Neutrophil (primary cell): ENCODE data around the gene OAS3.
"Not testable (repeated sequence)": the region's sequence is repeated elsewhere in the genome, so short reads cannot be mapped to it uniquely, and the experiment has no call there.

ENCODE experiments used
- H3K27ac ChIP-seq: fragments of 200-600 bp; sonication (generic); 2 replicates; pipeline ENCODE4 v1.5.1; 2016; ENCODE audit warnings: mild to moderate bottlenecking, moderate library complexity
- H3K27me3 ChIP-seq: fragments of 200-600 bp; sonication (generic); 2 replicates; pipeline ENCODE4 v1.6.0; 2016; ENCODE audit warnings: mild to moderate bottlenecking
- H3K36me3 ChIP-seq: fragments of 200-600 bp; sonication (generic); 2 replicates; pipeline ENCODE4 v1.5.1; 2017
- H3K4me1 ChIP-seq, 2 experiments: fragments of 200-600 bp in 1 of 2; sonication (generic) in 1 of 2; 1 replicate in 1 of 2; 2 replicates in 1 of 2; pipeline versions ENCODE4 v1.5.1 to v1.6.1; 2013 to 2016; ENCODE audit warnings: low read depth in 1 of 2, low read length in 1 of 2, mild to moderate bottlenecking in 1 of 2, moderate library complexity in 1 of 2; ENCODE audit not compliant: control insufficient read depth in 1 of 2, insufficient read depth in 1 of 2
- H3K4me3 ChIP-seq, 2 experiments: fragments of 200-600 bp in 1 of 2; sonication (generic) in 1 of 2; 1 replicate in 1 of 2; 2 replicates in 1 of 2; pipeline ENCODE4 v1.5.1; 2013 to 2016; ENCODE audit warnings: low read depth in 1 of 2, low read length in 1 of 2, mild to moderate bottlenecking in 1 of 2, moderate library complexity in 1 of 2
- H3K9me3 ChIP-seq: fragments of 200-600 bp; sonication (generic); 2 replicates; pipeline ENCODE4 v1.5.1; 2016
- TF ChIP-seq, protein P1 (sequence below): fragments of 200-600 bp; sonication (generic); IDR thresholded peaks from 2 replicates; pipeline ENCODE4 v1.5.1; 2016; ENCODE audit warnings: antibody characterized with exemption

OAS3 gene

DNA sequence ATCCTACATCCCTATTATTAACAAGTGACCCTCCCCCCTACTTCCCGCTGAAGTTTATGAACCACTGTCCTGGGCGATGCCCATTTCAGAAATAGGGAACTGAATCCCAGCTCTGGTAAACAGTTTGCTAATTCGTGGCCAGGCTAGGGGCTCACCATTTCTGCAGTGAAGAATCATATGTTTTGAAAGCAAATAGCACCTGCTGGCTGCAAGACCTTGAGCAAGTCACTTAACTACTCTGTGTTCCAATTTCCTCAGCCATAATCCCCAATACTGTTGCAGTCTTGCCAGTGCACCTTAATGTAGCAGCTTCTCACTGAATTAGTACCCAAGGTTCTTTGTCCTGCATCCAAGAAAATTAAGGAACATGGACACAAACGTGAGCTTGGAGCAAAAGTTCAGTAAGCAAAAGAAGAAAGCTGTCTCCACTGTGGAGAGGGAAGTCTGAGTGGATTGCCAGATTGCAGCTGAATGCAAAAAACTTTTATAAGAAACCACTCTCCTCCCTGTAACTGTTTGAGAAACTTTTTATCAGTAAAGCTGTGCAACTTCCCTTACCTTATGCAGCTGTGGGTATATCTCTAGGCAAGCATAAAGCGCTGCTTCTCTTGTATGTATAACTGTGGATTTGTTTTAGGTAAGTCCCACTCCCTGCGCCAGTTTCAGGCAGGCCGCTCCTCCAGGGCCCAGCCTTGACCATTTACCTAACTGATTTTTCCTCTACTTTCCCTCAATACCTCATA, 30.7 kb upstream of the OAS3 start:
- Histone ChIP-seq H3K36me3 (no peaks in the 10 kb centered on the region), H3K4me3 (peak overlapping the region; percentile 8 to 39), H3K4me1 (peaks cover 5 to 17% of the 10 kb centered on the region in 2 experiments), H3K27ac (peak overlapping the region; percentile 34), H3K9me3 (no peaks in the 10 kb centered on the region), H3K27me3 (no peaks in the 10 kb centered on the region)
- TF ChIP-seq, protein P1, sequence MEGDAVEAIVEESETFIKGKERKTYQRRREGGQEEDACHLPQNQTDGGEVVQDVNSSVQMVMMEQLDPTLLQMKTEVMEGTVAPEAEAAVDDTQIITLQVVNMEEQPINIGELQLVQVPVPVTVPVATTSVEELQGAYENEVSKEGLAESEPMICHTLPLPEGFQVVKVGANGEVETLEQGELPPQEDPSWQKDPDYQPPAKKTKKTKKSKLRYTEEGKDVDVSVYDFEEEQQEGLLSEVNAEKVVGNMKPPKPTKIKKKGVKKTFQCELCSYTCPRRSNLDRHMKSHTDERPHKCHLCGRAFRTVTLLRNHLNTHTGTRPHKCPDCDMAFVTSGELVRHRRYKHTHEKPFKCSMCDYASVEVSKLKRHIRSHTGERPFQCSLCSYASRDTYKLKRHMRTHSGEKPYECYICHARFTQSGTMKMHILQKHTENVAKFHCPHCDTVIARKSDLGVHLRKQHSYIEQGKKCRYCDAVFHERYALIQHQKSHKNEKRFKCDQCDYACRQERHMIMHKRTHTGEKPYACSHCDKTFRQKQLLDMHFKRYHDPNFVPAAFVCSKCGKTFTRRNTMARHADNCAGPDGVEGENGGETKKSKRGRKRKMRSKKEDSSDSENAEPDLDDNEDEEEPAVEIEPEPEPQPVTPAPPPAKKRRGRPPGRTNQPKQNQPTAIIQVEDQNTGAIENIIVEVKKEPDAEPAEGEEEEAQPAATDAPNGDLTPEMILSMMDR = no peak

DNA sequence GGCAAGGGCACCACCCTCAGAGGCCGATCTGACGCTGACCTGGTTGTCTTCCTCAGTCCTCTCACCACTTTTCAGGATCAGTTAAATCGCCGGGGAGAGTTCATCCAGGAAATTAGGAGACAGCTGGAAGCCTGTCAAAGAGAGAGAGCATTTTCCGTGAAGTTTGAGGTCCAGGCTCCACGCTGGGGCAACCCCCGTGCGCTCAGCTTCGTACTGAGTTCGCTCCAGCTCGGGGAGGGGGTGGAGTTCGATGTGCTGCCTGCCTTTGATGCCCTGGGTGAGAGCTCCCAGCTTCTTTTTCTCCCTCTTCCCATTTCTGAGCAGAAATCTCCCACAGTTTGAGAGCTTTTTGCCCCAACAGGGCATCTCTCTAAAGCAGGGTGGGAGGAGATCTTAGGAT, 29.7 kb upstream of the OAS3 start:
- H3K9me3 ChIP-seq = no peaks in the 10 kb centered on the region
- H3K27me3 ChIP-seq = no peaks in the 10 kb centered on the region
- H3K36me3 ChIP-seq = no peaks in the 10 kb centered on the region
- H3K4me3 ChIP-seq = no peak overlapping the region
- TF ChIP-seq, protein P1 = no peak
- peaks cover 5 to 16% of the 10 kb centered on the region in 2 experiments for H3K4me1 ChIP-seq
- no peak overlapping the region for H3K27ac ChIP-seq

DNA sequence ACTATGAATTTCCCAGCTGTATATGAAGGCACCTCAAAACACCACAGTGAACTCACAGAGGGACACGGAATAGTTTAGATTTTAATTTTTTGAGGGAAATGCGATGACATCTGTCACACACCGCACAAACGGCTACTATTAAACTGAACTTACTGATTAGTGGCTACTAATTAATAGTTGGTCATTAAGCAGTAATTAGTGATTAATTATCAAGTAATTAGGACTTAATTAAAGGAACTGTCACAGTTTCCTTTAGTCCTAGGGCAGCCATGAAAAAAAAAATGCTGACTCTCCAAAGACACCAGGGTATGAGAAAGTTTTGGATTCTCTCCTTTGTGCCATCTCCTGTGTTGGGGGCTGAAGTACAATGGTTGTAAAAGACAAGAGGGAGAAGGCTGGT, 28.6 kb upstream of the OAS3 start:
- Histone ChIP-seq H3K4me1 (peaks cover 5 to 16% of the 10 kb centered on the region in 2 experiments), H3K4me3 (no peak overlapping the region), H3K9me3 (no peaks in the 10 kb centered on the region), H3K36me3 (no peaks in the 10 kb centered on the region), H3K27me3 (no peaks in the 10 kb centered on the region), H3K27ac (no peak overlapping the region)
- TF ChIP-seq, protein P1 = no peak

DNA sequence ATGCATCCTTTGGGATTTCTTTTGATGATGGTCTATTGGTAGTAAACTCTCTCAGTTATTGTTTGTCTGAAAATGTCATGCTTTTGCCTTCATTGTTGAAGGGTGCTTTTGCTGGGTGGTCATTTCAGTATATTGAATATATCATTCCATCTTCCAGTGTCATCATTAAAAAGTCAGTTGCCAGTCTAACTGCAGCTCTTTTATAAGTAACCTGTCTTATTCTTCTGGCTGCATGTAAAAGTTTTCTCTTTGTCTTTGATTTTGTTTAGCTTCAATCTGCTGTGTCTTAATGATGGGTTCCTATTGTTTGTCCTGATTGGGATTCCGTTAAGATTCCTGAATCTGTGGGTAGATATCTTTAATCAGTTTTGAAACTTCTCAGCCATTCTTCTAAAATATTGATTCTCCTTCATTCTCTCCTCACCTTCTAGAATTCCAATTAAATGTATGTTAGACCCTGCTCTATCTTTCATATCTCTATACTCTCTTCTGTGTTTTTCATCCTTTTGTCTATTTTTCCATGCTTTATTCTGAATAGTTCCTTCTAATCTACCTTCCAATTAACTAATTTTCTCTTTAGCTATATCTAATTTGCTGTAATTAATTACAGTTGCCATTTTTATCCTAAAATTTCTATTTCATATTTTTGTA, 25.1 kb upstream of the OAS3 start:
- TF ChIP-seq, protein P1 = no peak
- Histone ChIP-seq H3K4me3 (no peak overlapping the region), H3K27ac (no peak overlapping the region), H3K9me3 (no peaks in the 10 kb centered on the region), H3K27me3 (no peaks in the 10 kb centered on the region), H3K36me3 (no peaks in the 10 kb centered on the region), H3K4me1 (no peaks in the 10 kb centered on the region)

DNA sequence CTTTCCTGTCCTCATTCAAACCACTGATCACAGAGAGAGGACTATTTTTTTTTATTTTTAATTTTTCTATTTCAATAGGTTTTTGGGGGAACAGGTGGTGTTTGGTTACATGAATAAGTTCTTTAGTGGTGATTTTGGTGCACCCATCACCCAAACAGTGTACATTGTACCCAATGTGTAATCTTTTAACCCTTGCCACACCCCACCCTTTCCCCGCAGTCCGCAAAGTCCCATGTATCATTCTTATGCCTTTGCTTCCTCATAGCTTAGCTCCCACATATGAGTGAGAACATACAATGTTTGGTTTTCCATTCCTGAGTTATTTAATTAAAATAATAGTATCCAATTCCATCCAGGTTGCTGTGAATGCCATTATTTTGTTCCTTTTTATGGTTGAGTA, 24.4 kb upstream of the OAS3 start:
- not testable (repeated sequence) for H3K4me1 ChIP-seq, H3K27me3 ChIP-seq, H3K27ac ChIP-seq, H3K9me3 ChIP-seq, H3K36me3 ChIP-seq, H3K4me3 ChIP-seq

DNA sequence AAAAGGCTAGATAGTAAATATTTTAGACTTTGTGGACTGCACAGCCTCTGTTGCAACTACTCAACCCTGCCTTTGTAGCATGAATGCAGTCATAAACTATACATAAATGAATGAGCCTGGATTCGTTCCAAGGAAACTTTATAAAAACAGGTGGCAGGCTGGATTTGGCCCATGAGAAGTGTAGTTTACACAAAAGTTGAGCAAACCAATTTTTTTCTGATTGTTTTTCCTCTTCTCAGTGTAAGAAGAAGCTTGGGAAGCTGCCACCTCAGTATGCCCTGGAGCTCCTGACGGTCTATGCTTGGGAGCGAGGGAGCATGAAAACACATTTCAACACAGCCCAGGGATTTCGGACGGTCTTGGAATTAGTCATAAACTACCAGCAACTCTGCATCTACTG, 22.0 kb upstream of the OAS3 start:
- H3K4me1 ChIP-seq = no peaks in the 10 kb centered on the region
- no peak overlapping the region for H3K27ac ChIP-seq
- H3K9me3 ChIP-seq = no peaks in the 10 kb centered on the region
- H3K27me3 ChIP-seq = no peaks in the 10 kb centered on the region
- no peaks in the 10 kb centered on the region for H3K36me3 ChIP-seq
- TF ChIP-seq, protein P1 = no peak
- no peak overlapping the region for H3K4me3 ChIP-seq
